ENCODE measurements around the gene NCKAP5L.

DNA sequence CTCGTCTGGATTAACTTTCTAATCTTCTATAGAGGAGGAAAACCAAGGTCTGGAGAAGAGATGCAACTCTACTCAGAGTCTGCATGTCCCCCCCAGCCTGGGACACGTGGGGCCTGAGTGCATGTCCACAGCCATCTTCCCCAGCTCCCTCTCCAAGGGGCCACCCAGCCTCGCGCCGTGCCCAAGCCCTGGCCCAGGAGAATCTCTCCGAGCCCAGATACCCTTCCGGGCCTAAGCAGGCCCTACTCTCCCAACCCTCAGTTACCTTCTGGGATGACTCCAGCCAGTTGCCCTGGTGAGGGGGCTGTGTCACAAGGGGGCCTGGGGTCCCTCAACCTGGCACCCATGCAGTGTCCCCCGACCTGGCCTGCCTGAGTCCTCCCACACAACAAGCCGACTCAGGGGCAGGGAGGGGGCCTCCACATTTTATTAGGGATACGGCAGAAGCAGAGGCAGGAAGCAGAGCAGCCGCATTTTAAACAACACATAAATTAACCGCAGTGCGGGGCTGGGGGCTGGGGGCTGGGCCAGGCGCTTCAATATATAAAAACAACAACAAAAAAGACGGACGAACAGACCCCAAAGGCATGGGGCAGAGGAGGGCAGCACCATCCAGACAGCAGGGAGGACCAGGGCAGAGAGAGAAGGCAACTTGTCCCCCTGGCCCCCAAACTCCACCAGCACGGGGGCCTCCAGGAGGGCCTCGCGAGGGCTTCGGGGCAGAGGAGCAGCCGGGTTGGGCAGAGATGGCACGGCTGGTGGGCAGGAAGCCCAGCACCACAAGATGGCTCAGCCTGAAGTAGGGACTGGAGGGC is 37.3 kb downstream of the NCKAP5L start:
- TF ChIP-seq, protein P1, sequence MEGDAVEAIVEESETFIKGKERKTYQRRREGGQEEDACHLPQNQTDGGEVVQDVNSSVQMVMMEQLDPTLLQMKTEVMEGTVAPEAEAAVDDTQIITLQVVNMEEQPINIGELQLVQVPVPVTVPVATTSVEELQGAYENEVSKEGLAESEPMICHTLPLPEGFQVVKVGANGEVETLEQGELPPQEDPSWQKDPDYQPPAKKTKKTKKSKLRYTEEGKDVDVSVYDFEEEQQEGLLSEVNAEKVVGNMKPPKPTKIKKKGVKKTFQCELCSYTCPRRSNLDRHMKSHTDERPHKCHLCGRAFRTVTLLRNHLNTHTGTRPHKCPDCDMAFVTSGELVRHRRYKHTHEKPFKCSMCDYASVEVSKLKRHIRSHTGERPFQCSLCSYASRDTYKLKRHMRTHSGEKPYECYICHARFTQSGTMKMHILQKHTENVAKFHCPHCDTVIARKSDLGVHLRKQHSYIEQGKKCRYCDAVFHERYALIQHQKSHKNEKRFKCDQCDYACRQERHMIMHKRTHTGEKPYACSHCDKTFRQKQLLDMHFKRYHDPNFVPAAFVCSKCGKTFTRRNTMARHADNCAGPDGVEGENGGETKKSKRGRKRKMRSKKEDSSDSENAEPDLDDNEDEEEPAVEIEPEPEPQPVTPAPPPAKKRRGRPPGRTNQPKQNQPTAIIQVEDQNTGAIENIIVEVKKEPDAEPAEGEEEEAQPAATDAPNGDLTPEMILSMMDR (conservative IDR thresholded peaks at IDR 0.05) = no peak
- no peak for TF ChIP-seq EZH2 (IDR thresholded peaks at IDR 0.05; ENCODE audit: low read depth)
